DMS153 (cell line): ENCODE data around the gene ALKBH7.
"Not testable (repeated sequence)": the region's sequence is repeated elsewhere in the genome, so short reads cannot be mapped to it uniquely, and the experiment has no call there.

ENCODE experiments used
- DNase-seq: peaks from one replicate; lab custom pipeline; 2025; lab: John Stamatoyannopoulos, UW

ALKBH7 gene

DNA sequence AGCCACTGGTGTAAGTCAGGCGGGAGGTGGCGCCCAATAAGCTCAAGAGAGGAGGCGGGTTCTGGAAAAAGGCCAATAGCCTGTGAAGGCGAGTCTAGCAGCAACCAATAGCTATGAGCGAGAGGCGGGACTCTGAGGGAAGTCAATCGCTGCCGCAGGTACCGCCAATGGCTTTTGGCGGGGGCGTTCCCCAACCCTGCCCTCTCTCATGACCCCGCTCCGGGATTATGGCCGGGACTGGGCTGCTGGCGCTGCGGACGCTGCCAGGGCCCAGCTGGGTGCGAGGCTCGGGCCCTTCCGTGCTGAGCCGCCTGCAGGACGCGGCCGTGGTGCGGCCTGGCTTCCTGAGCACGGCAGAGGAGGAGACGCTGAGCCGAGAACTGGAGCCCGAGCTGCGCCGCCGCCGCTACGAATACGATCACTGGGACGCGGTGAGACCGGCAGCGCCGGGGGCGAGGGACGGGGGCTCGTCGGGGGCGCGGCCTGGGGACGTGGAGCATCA lies at the start of gene ALKBH7:
ALKBH7 (plus strand) TSS at position 201 of the 502 bp plus-strand sequence; CDS start at position 228, 27 bp downstream.
- DNase-seq: peak; percentile 100

GRCh38 chr19:6324757-6325156 lies 47.8 kb upstream of the ALKBH7 start:
- no peak for DNase-seq

- DNase-seq: no peak
Observed at GRCh38 chr19:6325614-6326013, 47.0 kb upstream of the ALKBH7 start.

DNA sequence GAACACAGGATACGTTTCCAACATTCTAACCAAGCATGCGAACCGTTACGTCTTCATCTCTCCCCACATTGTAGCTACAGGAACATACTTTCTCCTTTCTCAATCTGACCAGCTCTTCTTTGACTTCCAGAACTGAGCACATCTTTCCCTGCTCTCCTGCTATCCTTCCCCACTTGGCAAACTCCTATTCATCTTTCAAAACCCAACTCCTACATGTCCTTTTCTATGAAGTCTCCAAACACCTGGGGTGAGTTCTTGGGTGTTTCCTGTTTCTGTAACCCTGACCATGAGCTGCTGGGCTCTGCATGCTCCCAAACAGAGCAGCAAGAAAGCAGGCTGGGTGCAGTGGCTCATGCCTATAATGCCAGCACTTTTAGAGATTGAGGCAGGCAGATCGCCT lies 45.8 kb upstream of the ALKBH7 start:
- DNase-seq: no peak

DNA sequence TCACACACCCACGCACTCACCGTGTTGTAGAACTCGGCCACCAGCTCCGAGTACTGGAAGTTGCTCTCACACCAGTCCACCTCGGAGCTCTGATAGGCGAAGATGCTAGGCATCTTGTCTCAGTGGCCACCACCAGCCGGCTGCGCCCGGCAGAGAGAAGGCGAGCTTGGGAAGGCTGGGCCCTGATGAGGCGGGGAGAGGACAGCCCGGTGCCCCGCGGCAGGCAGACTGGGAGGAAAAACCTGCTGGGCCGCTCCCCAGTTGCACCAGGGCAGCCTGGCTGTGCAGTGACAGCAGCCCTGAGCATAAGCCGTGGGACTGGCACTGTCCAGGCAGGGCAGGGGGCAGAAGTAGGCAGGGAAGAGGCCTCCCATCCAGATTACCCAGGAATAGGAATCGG lies 39.2 kb upstream of the ALKBH7 start, which contains the start of gene ACER1:
ACER1 (minus strand) TSS at position 174 of the 400 bp plus-strand sequence; CDS start at position 113, 61 bp downstream.
- no peak for DNase-seq

- DNase-seq: no peak
Observed at GRCh38 chr19:6334490-6335285, 37.9 kb upstream of the ALKBH7 start.

GRCh38 chr19:6340493-6341201 lies 31.9 kb upstream of the ALKBH7 start:
- no peak for DNase-seq

DNA sequence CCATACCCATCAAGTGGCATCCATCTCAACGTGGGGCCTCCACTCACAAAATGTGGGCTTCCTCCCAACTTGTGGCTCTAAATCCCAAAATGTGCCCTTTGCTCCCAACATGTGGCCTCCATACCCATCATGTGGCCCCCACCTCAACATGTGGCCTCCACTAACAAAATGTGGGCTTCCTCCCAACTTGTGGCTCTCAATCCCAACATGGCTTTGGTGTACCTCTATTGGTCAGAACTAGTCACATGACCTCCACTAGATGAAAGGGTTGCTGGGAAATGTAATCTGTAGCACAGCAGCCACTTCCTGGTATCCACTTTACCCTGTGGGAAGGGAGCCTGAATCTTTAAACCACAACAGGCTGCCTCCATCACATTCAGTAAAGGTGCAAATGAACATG lies 29.1 kb upstream of the ALKBH7 start:
- DNase-seq: no peak

DNA sequence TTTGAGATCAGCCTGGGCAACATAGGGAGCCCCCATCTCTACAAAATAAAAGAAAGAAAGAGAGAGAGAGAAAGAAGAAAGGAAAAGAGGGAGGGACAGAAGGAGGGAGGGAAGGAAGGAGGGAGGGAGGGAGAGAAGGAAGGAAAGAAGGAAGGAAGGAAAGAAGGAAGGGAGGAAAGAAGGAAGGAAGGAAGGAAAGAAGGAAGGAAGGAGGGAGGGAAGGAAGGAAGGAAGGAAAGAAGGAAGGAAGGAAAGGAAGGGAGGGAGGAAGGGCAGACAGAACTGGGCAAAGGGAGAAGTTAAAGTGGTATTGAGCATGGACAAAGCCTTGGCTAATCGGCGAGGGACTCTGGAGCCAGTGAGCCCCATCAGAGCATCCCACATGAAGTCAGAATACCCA lies 23.3 kb upstream of the ALKBH7 start:
- not testable (repeated sequence) for DNase-seq

DNA sequence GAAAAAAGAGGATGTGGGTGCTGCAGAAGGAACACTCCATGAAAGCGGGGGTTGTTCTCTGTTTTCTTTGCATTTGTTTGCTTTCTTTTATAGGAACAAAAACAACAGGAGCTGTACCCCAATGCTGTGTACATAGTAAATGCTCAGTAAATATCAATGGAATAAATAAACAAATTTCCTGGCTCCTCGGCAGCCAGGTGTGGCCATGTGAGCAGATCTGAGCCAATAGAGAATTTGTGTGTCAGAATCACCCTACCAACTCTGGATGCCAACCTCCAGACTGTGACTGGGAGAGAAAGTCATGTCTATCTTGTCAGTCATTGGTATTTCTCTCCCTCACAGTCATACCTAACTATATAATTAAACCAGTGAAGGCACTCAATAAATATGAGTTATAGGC lies 21.9 kb upstream of the ALKBH7 start:
- no peak for DNase-seq

- no peak for DNase-seq
Observed at GRCh38 chr19:6352381-6353165, 20.0 kb upstream of the ALKBH7 start.

DNA sequence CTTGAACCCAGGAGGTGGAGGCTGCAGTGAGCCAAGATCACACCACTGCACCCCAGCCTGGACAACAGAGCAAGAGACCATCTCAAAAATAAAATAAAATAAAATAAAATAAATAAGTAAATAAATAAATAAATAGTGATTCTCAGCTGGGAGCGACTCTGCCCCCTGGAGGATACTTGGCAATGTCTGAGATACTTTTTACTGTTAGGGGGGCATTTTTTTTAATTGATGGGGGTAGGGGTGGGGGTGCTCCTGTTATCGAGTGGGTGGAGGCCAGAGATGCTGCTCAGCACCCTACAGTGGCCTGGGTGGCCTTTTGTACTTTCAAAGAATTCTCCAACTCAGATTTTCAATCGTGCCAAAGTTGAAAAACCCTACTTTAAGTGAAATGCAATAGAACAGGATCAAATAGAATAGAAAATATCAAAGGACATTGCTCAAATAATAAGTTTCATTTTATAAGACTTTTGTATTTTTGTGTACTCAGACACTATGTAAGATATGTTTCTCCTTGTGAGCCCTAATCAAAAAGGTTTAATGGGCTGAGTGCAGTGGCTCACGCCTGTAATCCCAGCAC lies 18.4 kb upstream of the ALKBH7 start:
- DNase-seq: no peak

- DNase-seq: not testable (repeated sequence)
Observed at GRCh38 chr19:6355321-6356040, 17.1 kb upstream of the ALKBH7 start.

- DNase-seq: no peak
Observed at GRCh38 chr19:6357174-6357573, 15.4 kb upstream of the ALKBH7 start.

DNA sequence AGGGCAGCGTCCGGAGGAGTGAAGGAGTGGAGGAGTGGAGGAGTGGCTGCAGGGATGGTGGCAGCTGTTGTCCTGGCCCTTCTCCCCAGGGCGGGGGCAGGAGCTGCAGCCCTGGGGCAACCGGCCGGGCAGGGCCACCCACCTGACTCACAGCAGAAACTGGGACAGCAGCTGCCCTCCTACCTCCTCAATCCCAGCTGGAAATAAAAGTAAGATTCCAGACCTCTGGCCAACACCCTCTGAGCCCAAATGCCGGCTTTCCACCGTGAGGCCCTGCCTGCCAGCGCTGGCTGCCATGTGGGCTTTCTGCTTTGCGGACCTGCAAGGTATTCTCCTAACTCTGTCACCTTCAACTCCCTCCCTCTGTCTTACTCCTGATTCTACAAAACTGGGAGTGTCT lies 14.6 kb upstream of the ALKBH7 start:
- DNase-seq: no peak

- no peak for DNase-seq
Observed at GRCh38 chr19:6359568-6360341, 12.8 kb upstream of the ALKBH7 start.

- not testable (repeated sequence) for DNase-seq
Observed at GRCh38 chr19:6360445-6360844, 12.1 kb upstream of the ALKBH7 start.

- DNase-seq: not testable (repeated sequence)
Observed at GRCh38 chr19:6360857-6361216, 11.8 kb upstream of the ALKBH7 start.

DNA sequence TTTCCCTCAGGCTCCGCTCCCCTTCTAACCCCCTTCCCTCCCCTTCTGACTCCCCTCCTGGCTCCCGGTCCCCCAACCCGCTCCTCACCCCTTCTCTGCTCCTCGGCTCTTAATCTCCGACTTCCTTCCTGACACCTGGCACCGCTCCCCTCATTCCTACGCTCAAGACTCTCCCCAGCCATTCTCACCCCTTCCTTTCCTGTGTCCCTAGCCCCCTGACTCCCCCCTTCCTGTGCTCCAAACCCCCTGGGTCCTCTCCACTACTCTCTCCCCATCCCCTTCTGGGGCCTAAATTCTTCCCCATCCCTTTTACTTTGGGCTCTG lies 10.6 kb upstream of the ALKBH7 start:
- no peak for DNase-seq

GRCh38 chr19:6362351-6362801 lies 10.2 kb upstream of the ALKBH7 start:
- no peak for DNase-seq

- DNase-seq: no peak
Observed at GRCh38 chr19:6364353-6364752, 8.2 kb upstream of the ALKBH7 start.
